GM10266 (cell line): ENCODE data around the gene YIPF2.
"Not testable (repeated sequence)": the region's sequence is repeated elsewhere in the genome, so short reads cannot be mapped to it uniquely, and the experiment has no call there.

ENCODE experiments used
- DNase-seq: peaks from one replicate; pipeline ENCODE4 v3.0.0; 2012; ENCODE audit errors: extremely low spot score
- TF ChIP-seq, protein P1 (sequence below): IDR thresholded peaks from 2 replicates; pipeline ENCODE4 v1.5.1; 2012; ENCODE audit warnings: mild to moderate bottlenecking, low read depth; ENCODE audit not compliant: control insufficient read depth, insufficient read depth; ENCODE audit errors: missing control alignments

YIPF2 gene

DNA sequence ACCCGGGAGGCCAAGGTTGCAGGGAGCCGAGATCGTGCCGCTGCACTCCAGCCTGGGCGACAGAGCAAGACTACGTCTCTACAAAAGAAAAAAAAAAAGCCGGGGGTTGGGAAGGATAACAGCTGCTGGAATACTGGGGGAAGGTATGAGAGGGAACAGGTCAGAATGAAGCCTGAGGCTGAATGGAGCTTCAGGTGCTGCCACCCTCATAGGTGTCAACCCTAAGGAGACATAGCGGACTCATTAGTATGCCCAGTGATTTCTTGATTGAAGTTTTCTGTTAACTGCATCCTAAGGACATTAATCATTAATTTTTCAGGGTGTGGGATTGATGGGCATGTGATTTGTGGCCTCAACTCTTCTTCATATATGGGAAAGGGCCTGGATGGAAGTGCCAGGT lies 38.4 kb upstream of the YIPF2 start:
- no peak for DNase-seq
- TF ChIP-seq, protein P1, sequence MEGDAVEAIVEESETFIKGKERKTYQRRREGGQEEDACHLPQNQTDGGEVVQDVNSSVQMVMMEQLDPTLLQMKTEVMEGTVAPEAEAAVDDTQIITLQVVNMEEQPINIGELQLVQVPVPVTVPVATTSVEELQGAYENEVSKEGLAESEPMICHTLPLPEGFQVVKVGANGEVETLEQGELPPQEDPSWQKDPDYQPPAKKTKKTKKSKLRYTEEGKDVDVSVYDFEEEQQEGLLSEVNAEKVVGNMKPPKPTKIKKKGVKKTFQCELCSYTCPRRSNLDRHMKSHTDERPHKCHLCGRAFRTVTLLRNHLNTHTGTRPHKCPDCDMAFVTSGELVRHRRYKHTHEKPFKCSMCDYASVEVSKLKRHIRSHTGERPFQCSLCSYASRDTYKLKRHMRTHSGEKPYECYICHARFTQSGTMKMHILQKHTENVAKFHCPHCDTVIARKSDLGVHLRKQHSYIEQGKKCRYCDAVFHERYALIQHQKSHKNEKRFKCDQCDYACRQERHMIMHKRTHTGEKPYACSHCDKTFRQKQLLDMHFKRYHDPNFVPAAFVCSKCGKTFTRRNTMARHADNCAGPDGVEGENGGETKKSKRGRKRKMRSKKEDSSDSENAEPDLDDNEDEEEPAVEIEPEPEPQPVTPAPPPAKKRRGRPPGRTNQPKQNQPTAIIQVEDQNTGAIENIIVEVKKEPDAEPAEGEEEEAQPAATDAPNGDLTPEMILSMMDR: no peak

DNA sequence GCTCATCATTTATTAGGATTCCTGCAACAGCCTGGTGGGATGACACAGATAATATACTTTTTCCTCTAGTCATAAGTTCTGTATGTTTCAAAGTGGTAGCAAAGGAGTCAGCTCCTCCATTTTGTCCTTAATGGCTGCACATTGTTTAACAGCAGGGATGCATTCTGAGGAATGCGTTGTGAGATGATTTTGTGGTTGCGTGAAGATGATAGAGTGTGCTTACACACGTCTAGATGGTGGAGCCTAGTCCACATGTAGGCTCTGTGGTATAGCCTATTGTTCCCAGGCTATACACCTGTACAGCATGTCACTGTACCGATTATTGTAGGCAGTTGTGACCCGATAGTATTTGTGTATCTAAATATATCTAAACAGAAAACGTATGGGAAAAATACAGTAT lies 37.0 kb upstream of the YIPF2 start:
- no peak for DNase-seq
- TF ChIP-seq, protein P1: no peak

DNA sequence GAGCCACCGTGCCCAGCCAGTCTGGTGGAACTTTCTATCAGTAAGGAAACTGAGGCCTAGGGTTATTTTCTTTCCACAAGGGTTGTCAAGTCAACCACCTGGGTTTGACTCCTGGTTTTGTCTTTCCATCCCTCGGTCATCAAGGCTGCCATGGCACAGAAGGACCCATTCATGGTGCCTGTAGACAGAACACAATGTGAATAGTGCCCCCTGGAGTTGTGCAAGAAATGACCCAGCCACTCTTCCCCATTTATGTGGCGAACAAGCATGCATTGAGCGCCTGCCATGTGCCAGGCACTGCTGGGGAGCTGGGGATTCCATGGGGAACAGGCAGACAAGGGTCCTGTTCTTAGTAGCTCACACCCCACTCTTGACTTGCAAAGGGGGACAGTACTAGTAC lies 36.5 kb upstream of the YIPF2 start:
- DNase-seq: no peak
- TF ChIP-seq, protein P1: no peak

DNA sequence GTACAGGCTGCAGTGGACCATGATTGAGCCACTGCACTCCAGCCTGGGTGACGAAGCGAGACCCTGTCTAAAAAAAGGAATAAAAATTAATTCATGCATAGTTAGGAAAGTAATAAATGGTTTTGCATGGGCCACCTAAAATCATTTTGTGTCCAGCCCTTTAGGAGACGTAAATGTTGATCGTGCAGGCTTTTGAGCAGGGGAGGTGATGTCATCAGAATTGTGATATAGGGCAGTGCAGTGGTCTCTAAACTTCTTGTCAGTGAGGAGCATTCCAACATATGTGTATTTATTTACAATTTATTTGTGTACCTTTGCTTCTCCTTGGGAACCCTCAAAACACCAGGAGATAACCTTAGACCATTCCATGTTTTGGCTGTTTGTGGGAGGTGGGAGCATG lies 35.4 kb upstream of the YIPF2 start:
- DNase-seq: no peak
- TF ChIP-seq, protein P1: no peak

DNA sequence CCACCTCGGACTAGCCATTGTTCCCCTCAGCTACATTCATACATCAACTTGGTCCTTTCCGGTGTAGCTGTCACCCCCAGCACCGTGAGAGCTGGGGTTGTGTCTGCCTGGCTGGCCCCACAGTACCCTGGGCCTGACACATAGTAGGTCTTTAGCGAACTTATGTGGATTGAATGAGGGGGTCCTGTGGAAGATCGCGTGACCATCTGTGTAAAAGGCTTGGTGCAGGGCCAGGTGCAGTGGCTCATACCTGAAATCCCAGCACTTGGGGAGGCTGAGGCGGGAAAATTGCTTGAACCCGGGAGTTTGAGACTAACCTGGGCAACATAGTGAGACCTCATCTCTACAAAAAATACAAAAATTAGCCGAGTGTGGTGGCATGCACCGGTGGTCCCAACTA lies 34.4 kb upstream of the YIPF2 start:
- no peak for DNase-seq
- TF ChIP-seq, protein P1: no peak

DNA sequence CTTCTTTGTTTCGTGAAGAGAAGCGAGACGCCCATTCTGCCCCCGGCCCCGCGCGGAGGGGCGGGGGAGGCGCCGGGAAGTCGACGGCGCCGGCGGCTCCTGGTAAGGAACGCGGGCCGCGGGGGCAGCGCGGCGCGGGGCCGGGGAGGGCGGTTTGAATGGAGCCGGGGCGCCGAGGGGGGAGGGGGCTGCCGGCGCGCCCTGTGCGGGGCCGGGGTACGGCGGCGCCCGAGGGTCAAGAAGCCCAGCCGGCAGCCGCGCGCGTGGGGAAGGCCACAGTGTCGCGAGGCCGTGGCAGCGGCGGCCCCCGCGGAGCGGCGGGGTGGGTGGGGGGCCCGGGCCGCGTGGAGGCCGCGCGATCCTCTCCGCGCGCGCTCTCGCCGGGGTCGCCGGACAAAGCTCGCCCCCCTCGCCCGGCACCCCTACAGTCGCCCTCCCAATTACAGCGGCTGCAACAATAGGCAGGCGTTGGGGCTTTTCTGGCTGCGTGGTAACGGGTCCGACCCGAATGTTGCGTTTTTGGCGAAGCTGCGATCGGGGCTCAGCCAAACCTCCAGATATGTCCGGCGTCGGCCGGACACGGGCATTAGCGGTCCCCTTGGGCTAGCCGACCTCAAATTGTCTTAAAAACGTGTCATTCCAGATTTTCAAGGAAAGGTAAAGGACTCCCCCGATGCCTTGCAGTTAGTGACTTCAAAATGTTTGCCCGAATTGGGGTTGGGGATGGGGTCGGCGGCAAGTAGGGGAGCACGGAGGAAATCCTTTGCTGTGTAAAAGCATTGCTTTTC lies 32.8 kb upstream of the YIPF2 start:
- TF ChIP-seq, protein P1: no peak
- no peak for DNase-seq

DNA sequence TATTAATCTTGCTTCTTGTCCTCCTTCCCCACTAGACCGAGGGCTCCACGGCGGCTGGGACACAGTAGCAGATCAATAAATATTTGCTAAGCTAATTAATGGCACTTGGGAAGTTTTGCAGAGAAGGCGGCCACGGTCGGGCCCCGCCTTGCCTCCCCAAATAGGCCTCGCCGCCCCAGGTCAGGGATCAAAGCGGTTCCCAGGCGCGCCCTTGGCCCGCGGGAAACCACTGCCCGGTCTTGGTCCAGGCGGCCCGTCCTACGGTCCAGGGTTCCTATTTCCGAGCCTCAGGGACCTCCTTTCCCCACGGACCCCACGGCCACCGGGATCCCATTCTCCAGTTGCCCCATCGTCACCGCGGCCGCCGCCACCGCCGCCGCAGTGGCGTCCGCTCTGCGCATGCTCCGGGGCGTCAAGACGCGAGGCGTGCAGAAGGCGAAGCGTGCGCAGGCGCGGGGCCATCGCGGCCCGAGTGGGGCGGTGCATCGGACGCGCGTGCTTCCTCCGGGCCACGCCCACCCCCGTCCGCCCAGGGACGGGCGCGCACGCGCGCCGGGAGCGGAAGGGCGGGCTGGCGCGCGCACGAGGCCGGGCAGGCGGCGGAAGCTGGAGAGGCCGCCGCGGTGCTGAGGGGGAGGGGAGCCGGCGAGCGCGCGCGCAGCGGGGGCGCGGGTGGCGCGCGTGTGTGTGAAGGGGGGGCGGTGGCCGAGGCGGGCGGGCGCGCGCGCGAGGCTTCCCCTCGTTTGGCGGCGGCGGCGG lies 32.1 kb upstream of the YIPF2 start, which contains the start of gene SMARCA4:
Gene SMARCA4 (plus strand): TSS at position 717 of the 759 bp plus-strand sequence. CDS start 23,122 bp downstream, outside the sequence.
- DNase-seq: peak; percentile 99
- TF ChIP-seq, protein P1: no peak

DNA sequence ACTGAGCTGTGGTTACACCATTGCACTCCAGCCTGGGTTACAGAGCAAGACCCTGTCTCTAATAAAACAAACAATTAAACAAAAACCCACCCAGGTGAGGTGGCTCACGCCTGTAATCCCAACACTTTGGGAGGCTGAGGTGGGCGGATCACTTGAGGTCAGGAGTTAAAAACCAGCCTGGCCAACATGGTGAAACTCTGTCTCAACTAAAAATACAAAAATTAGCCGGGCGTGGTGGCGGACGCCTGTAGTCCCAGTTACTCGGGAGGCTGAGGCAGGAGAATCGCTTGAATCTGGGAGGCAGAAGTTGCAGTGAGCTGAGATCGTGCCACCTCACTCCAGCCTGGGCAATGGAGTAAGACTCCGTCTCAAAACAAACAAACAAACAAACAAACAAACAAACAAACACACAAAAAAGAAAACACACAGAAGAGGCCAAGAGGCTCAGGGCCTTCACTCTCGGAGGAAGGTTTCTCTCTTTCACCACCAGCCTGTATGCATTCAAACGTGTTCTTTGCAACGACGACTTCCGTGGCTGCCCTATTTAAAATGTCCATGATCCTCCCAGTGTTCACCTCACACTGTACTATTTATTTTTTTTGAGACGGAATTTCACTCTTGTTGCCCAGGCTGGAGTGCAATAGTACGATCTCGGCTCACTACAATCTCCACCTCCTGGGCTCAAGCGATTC lies 31.0 kb upstream of the YIPF2 start:
- DNase-seq: not testable (repeated sequence)
